B cell (primary cell): ENCODE data around the gene AGFG2. TPM values are rescaled to one million over a fixed set of nuclear protein-coding genes. Genes with fewer than 3 reads are reported as not detected.
"Not testable (repeated sequence)": the region's sequence is repeated elsewhere in the genome, so short reads cannot be mapped to it uniquely, and the experiment has no call there.

ENCODE experiments used
- ATAC-seq: fragments of 200-7000 bp; cut with Tn5 transposase; one replicate; pipeline ENCODE4 v1.10.0; 2021; ENCODE audit warnings: low read depth, mild to moderate bottlenecking, moderate number of reproducible peaks, moderate library complexity
- CTCF ChIA-PET: fragments of 350-600 bp; sonication (Branson Sonifier 250); formaldehyde crosslinking; loops from one replicate; lab custom pipeline; 2021; ENCODE audit warnings: antibody characterized with exemption, inconsistent platforms; lab: Charles Lee
- POLR2A ChIA-PET: fragments of 350-600 bp; sonication (Branson Sonifier 250); formaldehyde crosslinking; loops from one replicate; lab custom pipeline; 2021; ENCODE audit warnings: antibody characterized with exemption; lab: Charles Lee
- DNase-seq: peaks from one replicate; pipeline ENCODE4 v3.0.0; 2013
- H2AFZ ChIP-seq: 2 replicates; pipeline ENCODE4 v1.6.1; 2012; ENCODE audit warnings: mild to moderate bottlenecking, low read depth, low read length; ENCODE audit not compliant: insufficient read depth, poor library complexity, severe bottlenecking
- H3K27ac ChIP-seq, 2 donors: 1 replicate in 1 of 2; 2 replicates in 1 of 2; pipeline ENCODE4 v1.5.1; 2012 to 2013; ENCODE audit warnings: low read length in 2 of 2, mild to moderate bottlenecking in 2 of 2, moderate library complexity in 1 of 2
- H3K27me3 ChIP-seq, 4 experiments: fragments of 200-600 bp in 1 of 4; sonication (generic) in 1 of 4; replicated peaks in 1 of 4; 1 replicate in 2 of 4; 2 replicates in 2 of 4; pipeline versions ENCODE4 v1.6.1 to v1.7.0; 2013 to 2016; ENCODE audit warnings: low read length in 3 of 4, mild to moderate bottlenecking in 2 of 4, mixed read lengths in 1 of 4, moderate library complexity in 1 of 4; ENCODE audit not compliant: insufficient read depth in 4 of 4, control insufficient read depth in 3 of 4; ENCODE audit errors: control extremely low read depth in 1 of 4
- H3K36me3 ChIP-seq, 2 experiments: replicated peaks in 1 of 2; 1 replicate in 1 of 2; 2 replicates in 1 of 2; pipeline versions ENCODE4 v1.6.1 to v1.7.1; 2013; ENCODE audit warnings: low read length in 1 of 2; ENCODE audit not compliant: insufficient read depth in 2 of 2, control insufficient read depth in 1 of 2; ENCODE audit errors: control extremely low read depth in 1 of 2, extremely low read depth in 1 of 2
- H3K4me1 ChIP-seq, 2 donors: fragments of 200-600 bp in 1 of 2; sonication (generic) in 1 of 2; 1 replicate in 1 of 2; 2 replicates in 1 of 2; pipeline versions ENCODE4 v1.5.1 to v1.6.1; 2013 to 2017; ENCODE audit warnings: low read length in 2 of 2; ENCODE audit not compliant: control insufficient read depth in 2 of 2, insufficient read depth in 2 of 2
- H3K4me2 ChIP-seq: replicated peaks from 2 replicates; pipeline ENCODE3; 2012; ENCODE audit warnings: mild to moderate bottlenecking, low read depth, low read length; ENCODE audit not compliant: poor library complexity, severe bottlenecking
- H3K4me3 ChIP-seq, 5 experiments: fragments of 200-600 bp in 1 of 5; sonication (generic) in 1 of 5; 1 replicate in 3 of 5; 2 replicates in 2 of 5; pipeline versions ENCODE4 v1.5.1 to v1.7.0; 2011 to 2016; ENCODE audit warnings: low read length in 4 of 5, mild to moderate bottlenecking in 4 of 5, low read depth in 2 of 5, control low read depth in 1 of 5, moderate library complexity in 1 of 5; ENCODE audit not compliant: insufficient read depth in 1 of 5; ENCODE audit errors: control extremely low read depth in 1 of 5, extremely low read depth in 1 of 5
- H3K79me2 ChIP-seq: fragments of 200-600 bp; sonication (generic); one replicate; pipeline ENCODE4 v1.6.0; 2016; ENCODE audit warnings: low read length; ENCODE audit not compliant: control insufficient read depth, insufficient read depth
- H3K9ac ChIP-seq: fragments of 200-600 bp; sonication (generic); 2 replicates; pipeline ENCODE4 v1.6.1; 2017; ENCODE audit warnings: mild to moderate bottlenecking, low read length, moderate library complexity
- H3K9me3 ChIP-seq, 3 donors: one replicate each; pipeline versions ENCODE4 v1.6.1 to v1.7.1; 2013; ENCODE audit warnings: low read length in 2 of 3; ENCODE audit not compliant: control insufficient read depth in 2 of 3, insufficient read depth in 1 of 3; ENCODE audit errors: control extremely low read depth in 1 of 3
- H4K20me1 ChIP-seq: 2 replicates; pipeline ENCODE4 v1.6.0; 2012; ENCODE audit warnings: mild to moderate bottlenecking, low read length; ENCODE audit not compliant: insufficient read depth, control insufficient read depth, poor library complexity, severe bottlenecking
- H3K27ac Mint-ChIP-seq: one replicate; pipeline ENCODE4 v1.8.0; 2021; ENCODE audit warnings: mixed read lengths
- H3K27me3 Mint-ChIP-seq: one replicate; pipeline ENCODE4 v1.8.0; 2021; ENCODE audit warnings: mixed read lengths
- H3K4me1 Mint-ChIP-seq: one replicate; pipeline ENCODE4 v1.8.0; 2021; ENCODE audit warnings: mixed read lengths
- H3K4me3 Mint-ChIP-seq: one replicate; pipeline ENCODE4 v1.8.0; 2021; ENCODE audit warnings: mixed read lengths
- H3K9me3 Mint-ChIP-seq: one replicate; pipeline ENCODE4 v1.8.0; 2022; ENCODE audit warnings: mixed read lengths; ENCODE audit not compliant: insufficient read depth
- CTCF ChIP-seq: fragments of 200-600 bp; IDR thresholded peaks from one replicate; pipeline ENCODE4 v1.8.0; 2022; ENCODE audit warnings: antibody characterized with exemption, mild to moderate bottlenecking
- EZH2 ChIP-seq: IDR thresholded peaks from 2 replicates; pipeline ENCODE4 v1.6.1; 2012; ENCODE audit warnings: borderline replicate concordance, low read depth, mild to moderate bottlenecking, moderate library complexity, low read length; ENCODE audit not compliant: insufficient read depth, poor library complexity, severe bottlenecking
- WGBS: methylation state at CpG from one replicate; pipeline ENCODE4 v1.1.5; 2013; ENCODE audit warnings: missing lambda C conversion rate; ENCODE audit not compliant: insufficient coverage; 5-methylcytosine and 5-hydroxymethylcytosine counted together
- intact Hi-C: fragments of 100-400 bp; cut with micrococcal nuclease; formaldehyde crosslinking; loops from one replicate; pipeline ENCODE4 v1.10.0; 2022
- polyA plus RNA-seq: library from polyadenylated mRNA; depleted of rRNA; stranded (reverse); fragments of >200 nt; gene quantifications from 2 replicates; pipeline ENCODE4 v1.2.3, GENCODE V29; 2012
- total RNA-seq, 2 donors: library from RNA; stranded (reverse); fragments of 120-200 nt in 1 of 2; gene quantifications; 1 replicate in 1 of 2; 2 replicates in 1 of 2; pipeline versions ENCODE4 v1.2.3 to v1.2.4, GENCODE V29; 2013 to 2022

The AGFG2 gene
- total and polyA plus RNA-seq, 2 donors (not counting 1 experiment from before 2014, with no cell fraction given): 11.0 TPM

- DNase-seq, POLR2A ChIA-PET, H3K36me3 ChIP-seq, H3K4me3 ChIP-seq, H3K27ac Mint-ChIP-seq, H3K4me2 ChIP-seq, H3K27me3 Mint-ChIP-seq, H3K27me3 ChIP-seq, intact Hi-C loops, H3K27ac ChIP-seq, H2AFZ ChIP-seq, H3K9me3 ChIP-seq, H3K9me3 Mint-ChIP-seq, H4K20me1 ChIP-seq, ATAC-seq, H3K9ac ChIP-seq: not testable (repeated sequence)
- WGBS: 100% methylated on average over 2 of the region's 7 CpGs
- Histone ChIP-seq H3K4me1 (peaks cover 29 to 40% of the 10 kb centered on the region in 2 donors), H3K79me2 (peaks cover 54% of the 10 kb centered on the region)
- Mint-ChIP-seq H3K4me3 (peak overlapping the region; percentile 41), H3K4me1 (peaks cover 60% of the 10 kb centered on the region)
- CTCF ChIA-PET: interaction anchor here (0.9 to 2.8 kb wide), 4 partner anchors 17 to 24 kb away, joined by 3 to 21 read pairs (median 3); no protein-coding TSS in a partner anchor
Measured at GRCh38 chr7:100541309-100541708, 2.3 kb downstream of the AGFG2 start.

- no peaks in the 10 kb centered on the region for H3K9me3 Mint-ChIP-seq
- no peak for TF ChIP-seq EZH2
- no peak for TF ChIP-seq CTCF
- H3K27me3 Mint-ChIP-seq: no peaks in the 10 kb centered on the region
- H4K20me1 ChIP-seq: no peaks in the 10 kb centered on the region
- H3K4me2 ChIP-seq: no peak overlapping the region
- no peaks in the 10 kb centered on the region for H3K36me3 ChIP-seq
- CTCF ChIA-PET: interaction anchor here (1.4 to 2.8 kb wide), 3 partner anchors 15 to 75 kb away, joined by 3 to 21 read pairs (median 5); no protein-coding TSS in a partner anchor
- H3K4me3 Mint-ChIP-seq: peak overlapping the region; percentile 10
- peaks cover 54% of the 10 kb centered on the region for H3K79me2 ChIP-seq
- peaks cover 74% of the 10 kb centered on the region for H3K4me1 Mint-ChIP-seq
- no peak for ATAC-seq
- POLR2A ChIA-PET: no interaction called here
- H3K27me3 ChIP-seq: no peaks in the 10 kb centered on the region
- no peak for DNase-seq
- intact Hi-C loops: no loop called here
- no peak overlapping the region for H3K9ac ChIP-seq
- no peak overlapping the region for H2AFZ ChIP-seq
- H3K27ac Mint-ChIP-seq: peak overlapping the region; percentile 54
- peaks cover 39 to 56% of the 10 kb centered on the region in 2 donors for H3K4me1 ChIP-seq
- no CpG with 5 or more reads among the region's 1 CpG for WGBS
- no peak overlapping the region for H3K4me3 ChIP-seq
- no peaks in the 10 kb centered on the region for H3K9me3 ChIP-seq
- no peak overlapping the region for H3K27ac ChIP-seq
Measured at GRCh38 chr7:100543586-100543985, 4.6 kb downstream of the AGFG2 start.
